Left hindlimb (tissue), 1 donor: Measurements from ENCODE around the gene CISTR.
"Not testable (repeated sequence)": the region's sequence is repeated elsewhere in the genome, so short reads cannot be mapped to it uniquely, and the experiment has no call there.

Experiments
- DNase-seq: peaks from one replicate; pipeline ENCODE4 v3.0.0-alpha.2; 2018

The CISTR gene

DNA sequence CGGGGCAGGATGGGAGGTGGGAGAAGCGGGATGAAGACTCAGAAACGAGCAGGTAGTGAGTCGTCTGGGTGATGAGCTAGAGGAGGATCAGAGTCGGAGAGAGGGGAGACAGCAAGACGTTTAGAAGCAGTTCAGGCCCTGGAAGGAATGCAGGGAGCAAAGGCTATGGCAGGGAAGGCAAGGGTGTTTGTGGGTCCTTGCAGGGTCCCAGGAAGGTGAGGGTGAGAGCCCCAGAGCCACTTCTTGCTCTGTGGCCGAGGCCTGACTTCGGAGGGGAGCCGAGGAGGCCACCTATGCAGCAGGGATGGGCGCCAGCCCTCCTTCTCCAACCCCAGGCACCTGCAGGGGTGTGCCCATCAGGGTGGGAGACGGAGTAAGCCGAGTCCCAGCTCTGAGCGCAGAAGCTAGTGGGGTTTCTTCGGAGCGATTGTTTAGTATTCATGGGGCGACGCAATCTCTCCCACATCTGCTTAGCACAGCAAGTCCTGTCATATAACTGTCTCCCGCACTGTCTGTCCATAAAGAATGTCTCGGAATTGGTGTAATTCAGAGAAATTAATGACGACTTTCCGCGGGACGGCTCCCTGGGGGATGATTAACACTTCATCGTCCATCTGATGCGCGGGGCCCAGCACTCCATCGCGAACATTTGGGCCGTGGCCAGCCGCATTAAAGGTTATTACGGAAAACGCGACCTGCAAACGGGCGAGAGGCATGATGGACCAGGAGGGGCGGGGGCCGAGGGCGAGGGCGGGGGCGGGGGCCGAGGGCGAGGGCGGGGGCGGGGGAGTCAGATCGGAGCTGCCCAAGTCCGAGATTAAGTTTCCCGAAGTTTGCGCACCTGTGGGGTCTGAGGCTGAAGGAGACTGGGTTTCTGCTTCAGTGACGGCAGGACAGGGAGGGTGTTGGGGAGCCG, 12.3 kb downstream of the CISTR start:
- no peak for DNase-seq

- peak; percentile 25 for DNase-seq
Observed at GRCh38 chr12:53738406-53739213, 13.2 kb downstream of the CISTR start.

DNA sequence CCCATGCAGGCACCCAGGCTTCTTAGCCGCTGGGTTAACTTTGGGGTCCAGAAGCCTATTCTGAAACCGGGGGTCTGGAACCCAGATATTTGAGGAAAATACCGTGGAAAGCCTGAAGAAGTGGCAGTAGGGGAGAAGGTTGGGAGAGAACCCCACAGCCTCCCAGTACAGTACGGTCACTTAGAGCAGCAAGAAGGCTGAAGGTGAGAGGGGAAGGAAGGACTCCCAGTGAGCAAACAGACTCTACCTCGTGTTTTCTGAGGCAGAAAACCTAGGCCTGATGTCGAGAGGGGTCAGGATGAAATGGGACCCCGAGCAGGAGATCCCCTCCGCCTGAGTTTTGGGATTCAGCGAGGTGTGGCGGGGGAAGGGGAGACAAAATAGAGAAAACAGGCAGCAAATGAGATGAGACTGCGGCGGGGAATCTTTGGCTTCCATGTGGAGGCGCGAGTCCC, 13.8 kb downstream of the CISTR start:
- peak; percentile 15 for DNase-seq

DNA sequence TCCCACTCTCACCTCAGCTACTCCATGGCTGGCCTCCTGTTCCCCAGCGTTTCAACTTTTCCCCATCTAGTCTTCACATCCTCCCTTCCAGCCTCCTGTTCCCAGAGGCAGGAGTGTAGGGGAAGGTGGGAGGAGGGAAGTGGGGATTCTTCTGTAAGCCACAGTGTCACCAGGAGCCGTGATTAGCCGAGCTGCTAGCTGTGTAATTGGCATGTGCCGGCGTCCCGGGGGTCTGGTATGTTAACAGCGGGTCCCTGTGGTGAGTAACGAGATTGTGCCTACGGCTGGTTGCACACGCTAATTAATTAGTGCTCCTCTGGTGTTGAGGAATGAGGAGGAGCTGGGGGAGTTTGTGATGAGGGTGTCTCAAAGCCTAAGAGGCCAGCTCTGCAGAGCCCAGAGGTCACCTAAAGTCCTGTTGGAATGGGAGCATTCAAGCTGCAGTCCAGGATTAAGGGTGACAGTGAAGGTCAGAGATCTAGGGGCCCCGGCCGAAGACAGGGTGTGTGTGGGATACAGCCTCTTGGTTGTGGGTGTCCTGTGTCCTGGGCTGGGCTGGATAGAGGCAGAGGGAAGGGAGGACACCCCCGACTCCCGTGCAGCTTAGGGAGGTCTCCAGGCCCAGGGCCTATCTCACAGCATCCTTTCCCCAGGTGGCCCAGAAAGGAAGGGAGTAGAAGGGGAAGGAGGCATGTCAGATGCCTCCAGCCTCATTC, 14.5 kb downstream of the CISTR start:
- peak; percentile 19 for DNase-seq

DNA sequence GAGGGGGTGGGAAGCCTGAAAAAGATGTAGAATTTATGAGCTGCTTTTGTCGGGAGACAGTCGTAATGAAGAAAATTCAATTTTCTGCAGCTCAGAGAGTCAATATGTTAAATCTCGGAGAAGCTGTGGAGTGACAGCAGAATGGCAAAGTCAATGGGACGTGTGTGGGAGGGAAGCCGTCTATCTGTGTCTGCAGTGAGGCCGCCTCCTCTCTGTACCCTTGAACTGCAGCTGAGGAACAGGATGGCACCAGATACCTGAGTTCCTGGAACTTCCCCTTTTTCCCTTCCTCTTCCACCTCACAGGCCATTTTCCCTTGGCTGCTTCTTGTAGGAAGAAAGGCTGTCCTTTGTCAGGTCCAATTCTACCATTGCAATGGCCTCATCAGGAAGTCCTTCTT, 15.2 kb downstream of the CISTR start:
- no peak for DNase-seq

DNA sequence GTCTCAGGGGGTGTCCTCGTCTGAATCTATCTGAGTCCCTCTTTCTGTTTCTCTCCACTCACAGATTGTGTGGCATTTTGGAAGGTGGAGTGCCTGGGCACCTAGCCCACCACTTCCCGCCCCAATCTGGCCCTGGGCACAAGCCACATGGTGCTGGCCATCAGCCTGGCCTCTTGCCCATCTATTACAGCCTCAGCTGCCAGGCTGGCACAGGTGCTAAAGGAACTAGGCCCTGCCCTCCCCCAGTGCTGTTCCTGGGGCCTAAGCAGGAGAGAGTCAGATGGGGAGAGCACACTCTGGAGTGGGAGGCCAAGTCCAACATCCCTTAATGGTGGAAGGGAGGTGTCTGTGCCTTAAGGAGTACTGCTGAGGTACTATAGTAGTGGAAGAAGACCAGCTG, 16.2 kb downstream of the CISTR start:
- DNase-seq, result peak; percentile 22

GRCh38 chr12:53734425-53734824, 17.4 kb downstream of the CISTR start:
- no peak for DNase-seq

- DNase-seq, result no peak
Observed at GRCh38 chr12:53733807-53734200, 18.0 kb downstream of the CISTR start.

- no peak for DNase-seq
Observed at GRCh38 chr12:53733051-53733806, 18.6 kb downstream of the CISTR start.

- DNase-seq, result no peak
Observed at GRCh38 chr12:53729644-53730043, 22.1 kb downstream of the CISTR start.

GRCh38 chr12:53728206-53728605, 23.6 kb downstream of the CISTR start:
- no peak for DNase-seq

DNA sequence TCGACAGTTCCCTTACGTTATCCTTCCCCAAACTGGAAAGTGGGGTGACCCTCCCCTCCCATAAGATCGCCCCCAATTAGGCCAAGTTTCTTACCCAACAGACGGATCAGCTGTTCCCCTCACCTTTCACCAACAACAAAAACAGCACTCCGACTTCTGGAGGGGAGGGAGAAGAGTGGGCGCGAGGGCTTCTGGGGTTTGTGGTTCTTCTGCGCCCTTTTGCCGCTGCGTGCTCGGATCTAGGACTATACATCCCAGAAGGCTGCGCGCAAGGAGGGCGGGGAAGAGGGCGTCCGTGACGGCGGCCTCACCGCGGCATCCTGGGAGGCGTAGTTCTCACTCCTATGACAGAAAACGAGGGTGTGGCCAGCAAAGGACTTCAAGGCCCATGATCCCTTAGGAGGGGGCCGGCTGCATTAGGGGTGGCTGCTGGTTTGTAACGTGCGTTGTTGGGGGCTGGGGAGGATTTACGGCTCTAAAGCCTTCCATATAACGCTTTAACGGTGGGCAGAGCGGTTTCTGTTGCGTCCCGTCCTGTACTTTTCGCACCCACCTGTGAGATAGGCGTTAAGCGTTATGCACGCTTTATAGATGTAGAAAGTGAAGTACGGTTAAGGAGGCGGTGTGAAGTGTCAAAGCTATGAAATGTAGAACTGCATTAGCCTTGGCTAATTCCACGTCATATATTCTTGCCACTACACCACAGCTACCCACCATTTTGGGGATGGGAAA, 24.3 kb downstream of the CISTR start, which contains the start of gene CALCOCO1:
TSS of gene CALCOCO1 (minus strand) at position 143 of the 732 bp plus-strand sequence. CDS start 2,210 bp downstream, outside the sequence.
- peak; percentile 99 for DNase-seq

- DNase-seq, result no peak
Observed at GRCh38 chr12:53726946-53727309, 24.9 kb downstream of the CISTR start.

DNA sequence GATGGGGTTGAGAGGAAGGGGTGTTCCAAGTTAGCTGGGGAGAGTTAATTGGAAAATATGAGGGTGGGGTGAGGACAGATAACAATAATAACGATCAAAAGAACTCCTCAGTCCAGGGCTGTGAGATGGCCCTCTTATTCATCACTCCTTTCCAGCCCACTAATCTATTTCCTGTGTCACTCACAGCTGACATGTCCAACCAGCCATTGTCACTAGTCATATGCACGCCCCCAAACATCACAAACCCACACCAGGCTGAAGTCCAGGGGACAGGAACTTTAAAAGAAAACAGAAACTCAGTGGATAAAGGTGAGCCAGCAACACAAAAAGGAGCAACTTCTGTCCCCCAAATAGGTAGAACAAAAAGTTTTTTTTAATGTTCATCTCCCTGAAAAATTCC, 25.4 kb downstream of the CISTR start:
- DNase-seq, result no peak

DNA sequence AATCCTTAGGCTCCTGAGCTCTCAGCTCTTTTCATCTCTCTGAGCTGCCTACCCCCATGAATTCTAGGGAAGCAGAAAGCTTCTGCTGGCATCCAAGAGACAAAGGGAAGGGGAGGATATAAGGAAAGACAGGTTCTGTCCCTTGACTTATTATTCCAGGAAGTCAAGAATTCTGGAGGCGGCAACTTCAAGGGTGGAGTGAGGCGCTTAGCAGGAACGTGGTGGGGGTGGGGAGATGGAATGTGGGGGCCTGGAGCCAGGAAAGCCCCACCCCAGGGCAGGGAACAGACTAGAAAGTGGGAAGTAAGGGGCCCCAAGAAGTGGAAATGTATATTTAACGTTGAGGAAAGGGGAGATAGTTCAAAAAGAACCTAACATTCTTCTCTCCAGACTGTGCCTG, 26.0 kb downstream of the CISTR start:
- no peak for DNase-seq

GRCh38 chr12:53722450-53723041, 29.2 kb downstream of the CISTR start:
- DNase-seq, result no peak

DNA sequence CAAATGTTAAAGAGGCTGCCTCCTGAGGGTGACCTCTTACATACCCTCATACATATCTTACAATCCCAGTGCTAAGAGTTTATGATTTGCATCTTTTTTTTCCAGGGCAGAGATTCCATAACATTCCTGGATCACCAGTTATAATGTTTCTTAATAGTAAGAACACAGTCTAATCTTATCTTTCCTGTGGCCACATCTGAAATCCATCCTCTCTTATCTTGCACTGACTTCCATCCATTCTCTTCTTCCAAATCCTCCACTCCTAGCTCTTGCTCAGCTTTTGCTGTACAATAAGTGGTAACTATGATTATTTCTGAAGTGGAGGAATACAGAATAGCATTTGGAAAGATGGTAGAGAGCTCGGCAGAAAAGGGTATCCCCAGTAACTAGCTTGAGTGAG, 30.8 kb downstream of the CISTR start:
- DNase-seq, result no peak

- DNase-seq, result no peak
Observed at GRCh38 chr12:53719649-53720048, 32.1 kb downstream of the CISTR start.

- DNase-seq, result not testable (repeated sequence)
Observed at GRCh38 chr12:53718567-53718966, 33.2 kb downstream of the CISTR start.

DNA sequence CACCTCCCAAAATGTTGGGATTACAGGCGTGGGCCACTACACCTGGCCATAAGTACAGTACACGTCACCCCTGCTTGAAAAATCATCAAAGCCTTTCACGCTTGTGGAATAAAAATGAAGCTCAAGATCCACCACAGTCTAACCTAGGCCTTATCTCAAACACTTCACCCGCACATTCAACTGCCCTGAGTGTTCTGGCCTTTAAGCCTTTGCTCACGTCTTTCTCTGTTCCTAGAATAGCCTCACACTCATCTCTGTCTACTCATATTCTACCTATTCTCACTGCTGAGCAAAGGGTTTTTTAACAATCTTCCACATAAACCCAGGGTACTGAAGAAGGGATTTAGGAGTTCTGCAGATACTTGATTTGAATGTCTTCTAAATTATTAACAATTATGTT, 34.5 kb downstream of the CISTR start:
- no peak for DNase-seq

- no peak for DNase-seq
Observed at GRCh38 chr12:53714004-53714403, 37.8 kb downstream of the CISTR start.
